Measurements from ENCODE around the gene TUT1.
"Not testable (repeated sequence)": the region's sequence is repeated elsewhere in the genome, so short reads cannot be mapped to it uniquely, and the experiment has no call there.

TUT1 gene

GRCh38 chr11:62579252-62579651 is 12.1 kb downstream of the TUT1 start:
- no peak for DNase-seq (ENCODE audit: low spot score)
- FAIRE-seq: no peak

GRCh38 chr11:62578541-62578940 is 12.8 kb downstream of the TUT1 start:
- FAIRE-seq: no peak
- no peak for DNase-seq (ENCODE audit: low spot score)

GRCh38 chr11:62577046-62577714 is 14.1 kb downstream of the TUT1 start:
- FAIRE-seq: no peak
- no peak for DNase-seq (ENCODE audit: low spot score)

- FAIRE-seq: no peak
Measured at GRCh38 chr11:62575837-62576236, 15.5 kb downstream of the TUT1 start.

GRCh38 chr11:62575156-62575555 is 16.2 kb downstream of the TUT1 start:
- FAIRE-seq: no peak
- DNase-seq (ENCODE audit: low spot score): no peak

More at GRCh38 chr11:62575837-62576236, 15.5 kb downstream of the TUT1 start:
- DNase-seq (ENCODE audit: low spot score): no peak

- no peak for DNase-seq (ENCODE audit: low spot score)
- FAIRE-seq: no peak
Measured at GRCh38 chr11:62574363-62575071, 16.8 kb downstream of the TUT1 start.

GRCh38 chr11:62573592-62574362 is 17.5 kb downstream of the TUT1 start, which contains the start of gene EEF1G:
EEF1G (minus strand) TSS chr11:62573891; CDS start chr11:62573842, 49 bp downstream.
- FAIRE-seq: peak; percentile 80
- peak; percentile 99 for DNase-seq (ENCODE audit: low spot score)

- FAIRE-seq (no peak), DNase-seq (ENCODE audit: low spot score) (no peak)
Measured at GRCh38 chr11:62573006-62573591, 18.2 kb downstream of the TUT1 start.

GRCh38 chr11:62572431-62572830 is 18.9 kb downstream of the TUT1 start:
- DNase-seq (ENCODE audit: low spot score): no peak
- no peak for FAIRE-seq

GRCh38 chr11:62571493-62571892 is 19.8 kb downstream of the TUT1 start:
- FAIRE-seq; DNase-seq (ENCODE audit: low spot score): not testable (repeated sequence)

- DNase-seq (ENCODE audit: low spot score); FAIRE-seq: not testable (repeated sequence)
Measured at GRCh38 chr11:62570903-62571302, 20.4 kb downstream of the TUT1 start.

GRCh38 chr11:62569611-62570010 is 21.7 kb downstream of the TUT1 start:
- FAIRE-seq: no peak
- no peak for DNase-seq (ENCODE audit: low spot score)

- FAIRE-seq: no peak
- DNase-seq (ENCODE audit: low spot score): no peak
Measured at GRCh38 chr11:62567018-62567633, 24.2 kb downstream of the TUT1 start.

- DNase-seq (ENCODE audit: low spot score): no peak
- FAIRE-seq: no peak
Measured at GRCh38 chr11:62566247-62566646, 25.1 kb downstream of the TUT1 start.

- FAIRE-seq (no peak), DNase-seq (ENCODE audit: low spot score) (no peak)
Measured at GRCh38 chr11:62565100-62565802, 26.1 kb downstream of the TUT1 start.

- FAIRE-seq; DNase-seq (ENCODE audit: low spot score): not testable (repeated sequence)
Measured at GRCh38 chr11:62561677-62562230, 29.6 kb downstream of the TUT1 start.

- FAIRE-seq (peak; percentile 75), DNase-seq (ENCODE audit: low spot score) (peak; percentile 88)
Measured at GRCh38 chr11:62560566-62561103, 30.7 kb downstream of the TUT1 start.

GRCh38 chr11:62559626-62560025 is 31.7 kb downstream of the TUT1 start:
- not testable (repeated sequence) for DNase-seq (ENCODE audit: low spot score); FAIRE-seq

GRCh38 chr11:62559204-62559603 is 32.1 kb downstream of the TUT1 start:
- FAIRE-seq: no peak
- DNase-seq (ENCODE audit: low spot score): no peak

- FAIRE-seq: no peak
- DNase-seq (ENCODE audit: low spot score): no peak
Measured at GRCh38 chr11:62558669-62559068, 32.7 kb downstream of the TUT1 start.

All from RCC 7860 (cell line).